ENCODE measurements around the gene DPPA3. TPM values are rescaled to one million over a fixed set of nuclear protein-coding genes. Genes with fewer than 3 reads are reported as not detected.

The DPPA3 gene
- total RNA-seq, 1 donor from 2014 or later = not detected

DNA sequence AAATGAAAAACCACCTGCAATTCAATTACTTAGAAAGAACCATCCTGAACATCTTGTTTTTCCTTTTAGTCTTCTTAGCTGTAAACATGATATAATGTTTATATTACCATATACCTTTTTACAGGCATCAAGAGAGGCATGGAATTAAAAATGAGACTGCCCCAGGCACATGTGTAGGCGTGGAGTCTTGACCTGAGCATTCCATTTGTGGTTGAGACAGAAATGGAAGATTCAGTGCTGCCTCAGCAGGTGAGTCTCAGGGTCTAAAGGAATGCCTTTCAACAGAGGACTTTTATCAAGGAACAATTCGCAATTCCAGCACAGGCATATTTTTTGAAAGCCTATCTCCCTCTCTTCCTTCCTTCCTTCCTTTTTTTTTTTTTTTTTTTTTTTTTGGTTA is 45.8 kb downstream of the DPPA3 start:
- Histone ChIP-seq H3K9me3 (no peaks in the 10 kb centered on the region), H3K27me3 (no peaks in the 10 kb centered on the region), H3K4me1 (no peaks in the 10 kb centered on the region), H3K27ac (no peak overlapping the region), H3K4me3 (no peak overlapping the region), H3K36me3 (no peaks in the 10 kb centered on the region)
- intact Hi-C loops (cut with DNase I) = no loop called here
- no peak for DNase-seq (ENCODE audit: low spot score in 2 of 2)
- TF ChIP-seq, protein P1, sequence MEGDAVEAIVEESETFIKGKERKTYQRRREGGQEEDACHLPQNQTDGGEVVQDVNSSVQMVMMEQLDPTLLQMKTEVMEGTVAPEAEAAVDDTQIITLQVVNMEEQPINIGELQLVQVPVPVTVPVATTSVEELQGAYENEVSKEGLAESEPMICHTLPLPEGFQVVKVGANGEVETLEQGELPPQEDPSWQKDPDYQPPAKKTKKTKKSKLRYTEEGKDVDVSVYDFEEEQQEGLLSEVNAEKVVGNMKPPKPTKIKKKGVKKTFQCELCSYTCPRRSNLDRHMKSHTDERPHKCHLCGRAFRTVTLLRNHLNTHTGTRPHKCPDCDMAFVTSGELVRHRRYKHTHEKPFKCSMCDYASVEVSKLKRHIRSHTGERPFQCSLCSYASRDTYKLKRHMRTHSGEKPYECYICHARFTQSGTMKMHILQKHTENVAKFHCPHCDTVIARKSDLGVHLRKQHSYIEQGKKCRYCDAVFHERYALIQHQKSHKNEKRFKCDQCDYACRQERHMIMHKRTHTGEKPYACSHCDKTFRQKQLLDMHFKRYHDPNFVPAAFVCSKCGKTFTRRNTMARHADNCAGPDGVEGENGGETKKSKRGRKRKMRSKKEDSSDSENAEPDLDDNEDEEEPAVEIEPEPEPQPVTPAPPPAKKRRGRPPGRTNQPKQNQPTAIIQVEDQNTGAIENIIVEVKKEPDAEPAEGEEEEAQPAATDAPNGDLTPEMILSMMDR (IDR thresholded peaks at IDR 0.05) = no peak

DNA sequence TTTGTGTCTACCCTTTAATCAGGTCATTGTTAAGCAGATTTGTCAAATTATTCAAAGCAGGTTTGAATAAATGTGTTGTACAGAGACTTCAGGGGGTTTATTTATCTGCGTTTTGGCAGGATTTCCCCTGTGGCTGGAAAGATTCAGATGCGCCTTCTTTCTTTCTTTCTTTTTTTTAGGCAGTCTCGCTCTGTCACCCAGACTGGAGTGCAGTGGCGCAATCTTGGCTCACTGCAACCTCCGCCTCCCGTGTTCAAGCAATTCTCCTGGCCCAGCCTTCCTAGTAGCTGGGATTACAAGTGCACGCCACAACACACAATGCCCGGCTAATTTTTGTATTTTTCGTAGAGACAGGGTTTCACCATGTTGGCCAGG is 47.5 kb downstream of the DPPA3 start:
- intact Hi-C loops (cut with DNase I) = no loop called here
- Histone ChIP-seq H3K27ac (no peak overlapping the region), H3K4me3 (no peak overlapping the region), H3K4me1 (no peaks in the 10 kb centered on the region), H3K27me3 (no peaks in the 10 kb centered on the region), H3K9me3 (no peaks in the 10 kb centered on the region), H3K36me3 (no peaks in the 10 kb centered on the region)
- no peak for DNase-seq (ENCODE audit: low spot score in 2 of 2)
- TF ChIP-seq, protein P1 (IDR thresholded peaks at IDR 0.05) = no peak

Other genes with a start within 250 kb of the DPPA3 start
- gene CD163, start 207.7 kb upstream of the DPPA3 start, total RNA-seq = 120 TPM
- not detected for gene APOBEC1, start 45.5 kb upstream of the DPPA3 start, total RNA-seq
- gene GDF3, start 15.7 kb upstream of the DPPA3 start, total RNA-seq = not detected
- gene CLEC4C, start 35.9 kb downstream of the DPPA3 start, total RNA-seq = not detected
- gene NANOGNB, start 53.8 kb downstream of the DPPA3 start, total RNA-seq = not detected
- gene NANOG, start 78.0 kb downstream of the DPPA3 start, total RNA-seq = not detected
- not detected for gene SLC2A14, start 161.5 kb downstream of the DPPA3 start, total RNA-seq
- gene SLC2A3, start 224.8 kb downstream of the DPPA3 start, total RNA-seq = 58.0 TPM

Measured in ascending aorta (tissue), 2 donors.